ENCODE results near the gene RNF112. TPM values are rescaled to one million over a fixed set of nuclear protein-coding genes. Genes with fewer than 3 reads are reported as not detected.

RNF112 gene
- total and polyA plus RNA-seq, 2 of the 13 experiments (the other 11 are each of a cell fraction or from before 2014, with no cell fraction given): 0.05 TPM; not detected in 1

DNA sequence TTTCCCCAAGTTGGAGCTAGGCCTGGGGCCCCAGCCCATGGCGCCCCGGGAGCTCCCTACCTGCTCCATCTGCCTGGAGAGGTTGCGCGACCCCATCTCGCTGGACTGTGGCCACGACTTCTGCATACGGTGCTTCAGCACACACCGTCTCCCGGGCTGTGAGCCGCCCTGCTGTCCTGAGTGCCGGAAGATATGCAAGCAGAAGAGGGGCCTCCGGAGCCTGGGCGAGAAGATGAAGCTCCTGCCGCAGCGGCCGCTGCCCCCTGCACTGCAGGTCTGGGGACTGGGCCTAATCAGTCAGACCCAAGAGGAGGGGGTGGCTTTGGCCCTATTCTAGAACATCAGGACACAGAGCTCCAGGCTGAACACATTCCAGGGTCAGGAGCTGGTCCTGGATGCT is 1.5 kb downstream of the RNF112 start:
- Histone ChIP-seq H3K9ac (ENCODE audit: insufficient read depth, low read depth, low read length) (no peak overlapping the region), H3K4me2 (ENCODE audit: low read depth, low read length) (no peak overlapping the region), H4K20me1 (ENCODE audit: insufficient read depth, low read length) (no peaks in the 10 kb centered on the region), H3K4me3 (replicated peaks in 1 of 3; ENCODE audit: insufficient read depth in 1 of 3, low read depth in 2 of 3, low read length in 3 of 3) (no peak overlapping the region), H3K79me2 (ENCODE audit: insufficient read depth, low read length) (no peaks in the 10 kb centered on the region), H3K9me3 (ENCODE audit: low read length) (no peaks in the 10 kb centered on the region), H2AFZ (ENCODE audit: low read length) (no peak overlapping the region), H3K27me3 (ENCODE audit: control insufficient read depth in 1 of 2, insufficient read depth in 2 of 2, low read length in 2 of 2) (peaks cover 12 to 54% of the 10 kb centered on the region in 2 experiments), H3K4me1 (ENCODE audit: insufficient read depth, low read length) (no peaks in the 10 kb centered on the region), H3K27ac (ENCODE audit: extremely low read length, insufficient read depth, low read length) (no peak overlapping the region), H3K36me3 (replicated peaks in 1 of 2; ENCODE audit: control insufficient read depth in 1 of 2, insufficient read depth in 2 of 2, low read length in 2 of 2) (no peaks in the 10 kb centered on the region)
- WGBS (ENCODE audit: low lambda C conversion rate): 90% methylated on average over 2 of the region's 16 CpGs
- CTCF ChIA-PET (ENCODE audit: low intra/inter-chr PET ratio, low total read pairs): no interaction called here
- in situ Hi-C loops (cut with HindIII; ENCODE audit: extremely low pct_ligation_motif_present, low pct_unique_long_range_greater_than_20kb): no loop called here
- POLR2A ChIA-PET: no interaction called here
- no peak for DNase-seq (ENCODE audit: low spot score)
- BruUV-seq (replicated peaks): no TSS peak
- intact Hi-C loops (cut with micrococcal nuclease; ENCODE audit: unreplicated experiment): no loop called here
- no peak for TF ChIP-seq KDM2A (CRISPR knock-in tag; IDR thresholded peaks at IDR 0.05; ENCODE audit: borderline replicate concordance, low read depth)
- no peak for TF ChIP-seq GATAD1 (CRISPR knock-in tag; IDR thresholded peaks at IDR 0.05)
- TF ChIP-seq HOXD1 (CRISPR knock-in tag; IDR thresholded peaks at IDR 0.05): no peak
- TF ChIP-seq EZH2 (conservative IDR thresholded peaks at IDR 0.05; ENCODE audit: low read depth, low read length): no peak
- TF ChIP-seq ESRRA (CRISPR knock-in tag; IDR thresholded peaks at IDR 0.05; ENCODE audit: low read depth): no peak
- TF ChIP-seq ARID4A (CRISPR knock-in tag; IDR thresholded peaks at IDR 0.05; ENCODE audit: borderline replicate concordance): no peak
- ATAC-seq: no peak
- FAIRE-seq: no peak

All from HepG2 (cell line).